H1 (cell line): ENCODE results near the gene SSX4B.

Experiments used
- ASH2L ChIP-seq: fragments of 200-600, 300-600 bp; sonication (generic); IDR thresholded peaks from one replicate; pipeline ENCODE4 v1.7.1; 2017; ENCODE audit warnings: low read length
- CREB1 ChIP-seq: IDR thresholded peaks from 2 replicates; pipeline ENCODE4 v1.6.1; 2012; ENCODE audit warnings: inconsistent platforms
- CTCF ChIP-seq, 3 experiments: IDR thresholded peaks; 1 replicate in 2 of 3; 2 replicates in 1 of 3; pipeline versions ENCODE4 v1.5.1 to v1.6.1; 2011; ENCODE audit warnings: low read length in 3 of 3, mild to moderate bottlenecking in 3 of 3, inconsistent platforms in 2 of 3, low read depth in 1 of 3, moderate library complexity in 1 of 3; ENCODE audit not compliant: insufficient read depth in 1 of 3; ENCODE audit errors: control extremely low read depth in 1 of 3
- POLR2A ChIP-seq, 2 experiments: IDR thresholded peaks; 1 replicate in 1 of 2; 2 replicates in 1 of 2; pipeline ENCODE4 v1.6.1; 2011; ENCODE audit warnings: low read depth in 2 of 2, low read length in 2 of 2, mild to moderate bottlenecking in 2 of 2; ENCODE audit errors: control extremely low read depth in 1 of 2
- RXRA ChIP-seq: IDR thresholded peaks from 2 replicates; pipeline ENCODE4 v1.6.1; 2011; ENCODE audit warnings: low read depth, mild to moderate bottlenecking, low read length, moderate library complexity; ENCODE audit not compliant: insufficient read depth
- SIN3A ChIP-seq, 2 experiments: IDR thresholded peaks in 1 of 2; conservative IDR thresholded peaks in 1 of 2; 2 replicates each; pipeline ENCODE4 v1.6.1; 2011 to 2012; ENCODE audit warnings: low read length in 2 of 2, improper control_type of control experiment in 1 of 2, low read depth in 1 of 2, mild to moderate bottlenecking in 1 of 2
- TAF1 ChIP-seq: IDR thresholded peaks from 2 replicates; pipeline ENCODE4 v1.6.1; 2011; ENCODE audit warnings: mild to moderate bottlenecking, low read depth, low read length

- TF ChIP-seq CREB1: no peak
- no peak for TF ChIP-seq TAF1
- TF ChIP-seq SIN3A (conservative IDR thresholded peaks at IDR 0.05 in 1 of 2, IDR thresholded peaks at IDR 0.05 in 1 of 2; ENCODE audit: low read depth in 1 of 2, low read length in 2 of 2): no peak
- TF ChIP-seq ASH2L: no peak
- TF ChIP-seq RXRA: no peak
- TF ChIP-seq CTCF (IDR thresholded peaks at IDR 0.05; ENCODE audit: control extremely low read depth in 1 of 3, insufficient read depth in 1 of 3, low read depth in 1 of 3, low read length in 3 of 3): no peak
- TF ChIP-seq POLR2A (IDR thresholded peaks at IDR 0.05; ENCODE audit: control extremely low read depth in 1 of 2, low read depth in 2 of 2, low read length in 2 of 2): no peak
Observed at GRCh38 chrX:48357681-48358080, 54.1 kb downstream of the SSX4B start.
